Fibroblast of lung (primary cell): ENCODE data around the gene LMBRD1. TPM values are rescaled to one million over a fixed set of nuclear protein-coding genes. Genes with fewer than 3 reads are reported as not detected.
A peak's percentile ranks its signal among the peaks of the same experiment; 100 is the strongest.
"Not testable (repeated sequence)": the region's sequence is repeated elsewhere in the genome, so short reads cannot be mapped to it uniquely, and the experiment has no call there.

Experiments
- DNase-seq, 2 donors: peaks; one replicate each; pipeline versions ENCODE4 v3.0.0 to v3.0.0-alpha.2; 2010; ENCODE audit warnings: low read depth in 2 of 2
- H2AFZ ChIP-seq: 2 replicates; pipeline ENCODE4 v1.5.1; 2012; ENCODE audit warnings: low read length, control low read depth, inconsistent platforms
- H3K27ac ChIP-seq: 2 replicates; pipeline ENCODE4 v1.5.1; 2011; ENCODE audit warnings: low read length, control low read depth; ENCODE audit not compliant: insufficient read depth
- H3K27me3 ChIP-seq: 2 replicates; pipeline ENCODE4 v1.5.1; 2011; ENCODE audit warnings: mild to moderate bottlenecking, low read length; ENCODE audit not compliant: control insufficient read depth, insufficient read depth
- H3K36me3 ChIP-seq: 2 replicates; pipeline ENCODE4 v1.5.1; 2011; ENCODE audit warnings: low read length; ENCODE audit not compliant: control insufficient read depth, insufficient read depth
- H3K4me1 ChIP-seq: 2 replicates; pipeline ENCODE4 v1.5.1; 2011; ENCODE audit warnings: low read length; ENCODE audit not compliant: control insufficient read depth, insufficient read depth; ENCODE audit errors: extremely low read depth
- H3K4me2 ChIP-seq: 2 replicates; pipeline ENCODE4 v1.5.1; 2011; ENCODE audit warnings: low read length, control low read depth; ENCODE audit not compliant: insufficient read depth; ENCODE audit errors: extremely low read depth
- H3K4me3 ChIP-seq, 4 experiments: fragments of 200-600 bp in 1 of 4; sonication (generic) in 1 of 4; replicated peaks in 1 of 4; 2 replicates each; pipeline ENCODE4 v1.5.1; 2011 to 2016; ENCODE audit warnings: low read length in 4 of 4, low read depth in 3 of 4, mild to moderate bottlenecking in 3 of 4, control low read depth in 2 of 4, inconsistent platforms in 1 of 4, mixed read lengths in 1 of 4; ENCODE audit not compliant: insufficient read depth in 1 of 4; ENCODE audit errors: control extremely low read depth in 1 of 4
- H3K79me2 ChIP-seq: 2 replicates; pipeline ENCODE4 v1.5.1; 2012; ENCODE audit warnings: mild to moderate bottlenecking, low read length, inconsistent platforms; ENCODE audit not compliant: control insufficient read depth, insufficient read depth
- H3K9ac ChIP-seq: 2 replicates; pipeline ENCODE4 v1.5.1; 2011; ENCODE audit warnings: mild to moderate bottlenecking, low read length, control low read depth; ENCODE audit not compliant: insufficient read depth
- H3K9me3 ChIP-seq: 2 replicates; pipeline ENCODE4 v1.5.1; 2012; ENCODE audit warnings: low read depth, low read length; ENCODE audit not compliant: control insufficient read depth, insufficient read depth
- H4K20me1 ChIP-seq: 2 replicates; pipeline ENCODE4 v1.5.1; 2011; ENCODE audit warnings: low read length; ENCODE audit not compliant: control insufficient read depth, insufficient read depth; ENCODE audit errors: extremely low read depth
- CTCF ChIP-seq, 2 donors: IDR thresholded peaks in 1 of 2; conservative IDR thresholded peaks in 1 of 2; 1 replicate in 1 of 2; 2 replicates in 1 of 2; pipeline ENCODE4 v1.5.1; 2011 to 2012; ENCODE audit warnings: low read length in 2 of 2, control low read depth in 1 of 2, inconsistent platforms in 1 of 2, low read depth in 1 of 2, mild to moderate bottlenecking in 1 of 2
- EZH2 ChIP-seq: IDR thresholded peaks from 2 replicates; pipeline ENCODE4 v1.5.1; 2012; ENCODE audit warnings: low read length, control low read depth, mild to moderate bottlenecking; ENCODE audit errors: missing control alignments
- polyA plus RNA-seq, 2 donors: library from polyadenylated mRNA; depleted of rRNA in 1 of 2; stranded (reverse) in 1 of 2; unstranded in 1 of 2; fragments of >200 nt; gene quantifications; 2 replicates each; pipeline ENCODE4 v1.2.1, GENCODE V29; 2011 to 2012; ENCODE audit warnings: missing spikeins in 1 of 2
- total RNA-seq: library from RNA; depleted of rRNA; stranded (reverse); fragments of >200 nt; gene quantifications from 2 replicates; pipeline ENCODE4 v1.2.1, GENCODE V29; 2014

The LMBRD1 gene
- total and polyA plus RNA-seq, 2 donors (not counting 1 experiment from before 2014, with no cell fraction given) = 30.7 to 46.5 TPM

DNA sequence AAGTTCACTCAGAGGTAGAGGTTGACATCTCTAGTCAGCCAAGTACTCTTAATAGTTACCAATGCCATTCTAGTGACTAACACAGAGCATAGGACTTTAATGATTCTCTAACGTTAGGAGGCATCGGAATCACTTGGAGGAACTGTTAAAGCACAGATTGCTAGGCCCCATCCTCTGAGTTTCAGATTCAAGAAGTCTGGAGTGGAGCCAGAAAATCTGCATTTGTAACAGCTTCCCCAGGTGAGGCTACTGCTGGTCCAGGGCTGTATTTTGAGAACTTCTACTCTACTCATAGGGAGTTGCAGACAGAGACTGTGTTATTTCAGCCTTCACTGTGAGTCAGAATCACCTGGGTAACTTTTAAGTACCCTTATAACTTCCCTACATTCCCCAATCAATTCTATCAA lies 5.7 kb downstream of the LMBRD1 start:
- Histone ChIP-seq H2AFZ (no peak overlapping the region), H3K4me2 (no peak overlapping the region), H3K79me2 (no peaks in the 10 kb centered on the region), H3K36me3 (no peaks in the 10 kb centered on the region), H3K9ac (no peak overlapping the region), H3K4me1 (no peaks in the 10 kb centered on the region), H3K27ac (no peak overlapping the region), H4K20me1 (no peaks in the 10 kb centered on the region), H3K4me3 (no peak overlapping the region), H3K9me3 (no peaks in the 10 kb centered on the region), H3K27me3 (no peaks in the 10 kb centered on the region)
- TF ChIP-seq CTCF (conservative IDR thresholded peaks at IDR 0.05 in 1 of 2, IDR thresholded peaks at IDR 0.05 in 1 of 2; ENCODE audit: low read depth in 1 of 2, low read length in 2 of 2) (no peak), EZH2 (no peak)
- peak in 1 of 2 donors; percentile 43 for DNase-seq

DNA sequence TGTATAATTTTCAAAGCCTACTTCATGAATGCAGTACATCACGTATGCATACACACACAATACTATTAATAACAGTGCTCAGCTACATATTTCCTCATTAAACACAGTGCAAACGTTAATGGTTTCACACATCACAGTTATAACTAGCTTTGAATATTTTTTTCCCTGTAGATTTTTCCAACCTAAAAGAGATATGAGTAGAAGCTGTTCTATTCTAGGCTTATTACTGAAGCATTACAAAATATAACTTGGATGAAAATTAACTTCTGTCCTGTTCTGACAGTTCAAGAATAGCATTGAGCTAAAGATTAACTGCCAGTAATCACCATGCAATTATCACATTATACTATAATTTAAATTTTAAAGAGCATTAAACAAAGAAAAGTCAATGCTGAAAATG lies 6.2 kb downstream of the LMBRD1 start:
- Histone ChIP-seq H3K27ac (no peak overlapping the region), H2AFZ (no peak overlapping the region), H3K9me3 (no peaks in the 10 kb centered on the region), H3K4me1 (no peaks in the 10 kb centered on the region), H3K27me3 (no peaks in the 10 kb centered on the region), H3K4me2 (no peak overlapping the region), H3K4me3 (no peak overlapping the region), H4K20me1 (no peaks in the 10 kb centered on the region), H3K79me2 (no peaks in the 10 kb centered on the region), H3K9ac (no peak overlapping the region), H3K36me3 (no peaks in the 10 kb centered on the region)
- TF ChIP-seq CTCF (conservative IDR thresholded peaks at IDR 0.05 in 1 of 2, IDR thresholded peaks at IDR 0.05 in 1 of 2; ENCODE audit: low read depth in 1 of 2, low read length in 2 of 2) (no peak), EZH2 (no peak)
- no peak for DNase-seq

DNA sequence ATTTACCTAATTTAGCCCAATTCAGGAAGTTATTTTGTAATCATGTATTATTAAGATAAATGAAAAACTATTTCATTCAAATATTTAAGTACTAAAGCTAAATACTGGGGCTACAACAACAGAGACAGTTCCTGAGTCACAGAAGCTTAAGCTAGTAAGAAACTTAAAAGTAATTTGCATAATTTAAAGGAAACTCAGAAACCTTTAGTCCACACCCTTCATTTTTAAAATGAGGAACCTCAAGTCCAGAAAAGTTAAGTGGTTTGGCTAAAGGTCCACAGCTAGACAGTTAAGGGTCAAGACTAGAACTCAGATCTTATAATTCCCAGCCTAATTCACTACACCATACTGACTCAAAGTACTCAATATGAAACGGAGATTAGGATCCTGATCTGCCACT lies 7.2 kb downstream of the LMBRD1 start:
- H3K9ac ChIP-seq = no peak overlapping the region
- no peak overlapping the region for H2AFZ ChIP-seq
- no peak overlapping the region for H3K4me3 ChIP-seq
- H4K20me1 ChIP-seq = no peaks in the 10 kb centered on the region
- H3K27ac ChIP-seq = no peak overlapping the region
- H3K27me3 ChIP-seq = no peaks in the 10 kb centered on the region
- H3K36me3 ChIP-seq = no peaks in the 10 kb centered on the region
- H3K4me1 ChIP-seq = no peaks in the 10 kb centered on the region
- DNase-seq = no peak
- H3K9me3 ChIP-seq = no peaks in the 10 kb centered on the region
- H3K4me2 ChIP-seq = no peak overlapping the region
- H3K79me2 ChIP-seq = no peaks in the 10 kb centered on the region
- TF ChIP-seq EZH2 = no peak
- no peak for TF ChIP-seq CTCF (conservative IDR thresholded peaks at IDR 0.05 in 1 of 2, IDR thresholded peaks at IDR 0.05 in 1 of 2; ENCODE audit: low read depth in 1 of 2, low read length in 2 of 2)

DNA sequence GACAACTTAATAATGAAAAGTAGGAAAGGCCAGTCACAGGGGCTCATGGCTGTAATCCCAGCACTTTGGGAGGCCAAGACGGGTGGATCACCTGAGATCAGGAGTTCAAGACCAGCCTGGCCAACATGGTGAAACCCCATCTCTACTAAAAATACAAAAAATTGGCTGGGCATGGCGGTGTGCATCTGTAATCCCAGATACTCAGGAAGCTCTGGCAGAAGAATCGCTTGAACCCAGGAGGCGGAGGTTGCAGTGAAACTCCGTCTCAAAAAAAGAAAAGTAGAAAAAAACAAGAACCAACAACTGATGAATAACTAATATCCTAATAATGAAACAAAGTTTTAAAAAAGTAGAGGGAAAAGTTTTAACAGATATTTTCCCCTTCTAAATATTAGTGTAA lies 9.4 kb downstream of the LMBRD1 start:
- not testable (repeated sequence) for H3K9me3 ChIP-seq, H3K4me3 ChIP-seq, H3K27ac ChIP-seq, H4K20me1 ChIP-seq, H2AFZ ChIP-seq, H3K36me3 ChIP-seq, H3K79me2 ChIP-seq, H3K4me1 ChIP-seq, H3K27me3 ChIP-seq, DNase-seq, H3K9ac ChIP-seq, H3K4me2 ChIP-seq
